Osteocyte (in vitro differentiated cells): Measurements from ENCODE around the gene MAT2B. TPM values are rescaled to one million over a fixed set of nuclear protein-coding genes. Genes with fewer than 3 reads are reported as not detected.

ENCODE experiments used
- DNase-seq: peaks from one replicate; pipeline ENCODE4 v3.0.0; 2021; ENCODE audit warnings: mixed read lengths; ENCODE audit not compliant: unreplicated experiment; ENCODE audit errors: extremely low spot score
- H3K27ac Mint-ChIP-seq: one replicate; pipeline ENCODE4 v1.8.0; 2021; ENCODE audit warnings: mild to moderate bottlenecking, mixed read lengths; ENCODE audit not compliant: unreplicated experiment
- H3K27me3 Mint-ChIP-seq: one replicate; pipeline ENCODE4 v1.8.0; 2021; ENCODE audit warnings: mixed read lengths; ENCODE audit not compliant: unreplicated experiment
- H3K36me3 Mint-ChIP-seq: one replicate; pipeline ENCODE4 v1.8.0; 2021; ENCODE audit warnings: mixed read lengths; ENCODE audit not compliant: unreplicated experiment
- H3K4me1 Mint-ChIP-seq: one replicate; pipeline ENCODE4 v1.8.0; 2021; ENCODE audit warnings: mixed read lengths; ENCODE audit not compliant: unreplicated experiment
- H3K4me3 Mint-ChIP-seq: one replicate; pipeline ENCODE4 v1.8.0; 2021; ENCODE audit warnings: mild to moderate bottlenecking, moderate library complexity, mixed read lengths; ENCODE audit not compliant: unreplicated experiment
- H3K9me3 Mint-ChIP-seq: one replicate; pipeline ENCODE4 v1.8.0; 2021; ENCODE audit warnings: mixed read lengths; ENCODE audit not compliant: unreplicated experiment
- CTCF ChIP-seq: fragments of 200-600 bp; sonication (generic); IDR thresholded peaks from 2 replicates; pipeline ENCODE4 v1.5.0; 2021; ENCODE audit warnings: antibody characterized with exemption, mild to moderate bottlenecking, moderate library complexity
- total RNA-seq: library from RNA; stranded (reverse); gene quantifications from 2 replicates; pipeline ENCODE4 v1.2.1, GENCODE V29; 2021

Gene MAT2B
- total RNA-seq, 1 donor from 2014 or later, result 47.0 TPM

GRCh38 chr5:163540696-163541095, 35.3 kb downstream of the MAT2B start:
- no peak for DNase-seq
- Mint-ChIP-seq H3K27ac (no peak overlapping the region), H3K36me3 (no peaks in the 10 kb centered on the region), H3K4me1 (no peaks in the 10 kb centered on the region), H3K4me3 (no peak overlapping the region), H3K9me3 (no peaks in the 10 kb centered on the region), H3K27me3 (peaks cover 34% of the 10 kb centered on the region)
- TF ChIP-seq CTCF, result no peak

GRCh38 chr5:163542771-163543170, 37.4 kb downstream of the MAT2B start:
- Mint-ChIP-seq H3K9me3 (no peaks in the 10 kb centered on the region), H3K27ac (no peak overlapping the region), H3K27me3 (peaks cover 28% of the 10 kb centered on the region), H3K36me3 (no peaks in the 10 kb centered on the region), H3K4me3 (no peak overlapping the region), H3K4me1 (no peaks in the 10 kb centered on the region)
- no peak for TF ChIP-seq CTCF
- DNase-seq, result no peak

GRCh38 chr5:163544041-163544440, 38.6 kb downstream of the MAT2B start:
- Mint-ChIP-seq H3K4me3 (no peak overlapping the region), H3K4me1 (no peaks in the 10 kb centered on the region), H3K36me3 (no peaks in the 10 kb centered on the region), H3K27ac (no peak overlapping the region), H3K27me3 (peaks cover 30% of the 10 kb centered on the region), H3K9me3 (no peaks in the 10 kb centered on the region)
- no peak for DNase-seq
- TF ChIP-seq CTCF, result no peak

GRCh38 chr5:163544836-163545235, 39.4 kb downstream of the MAT2B start:
- H3K9me3 Mint-ChIP-seq, result no peaks in the 10 kb centered on the region
- H3K4me3 Mint-ChIP-seq, result no peak overlapping the region
- no peak overlapping the region for H3K27ac Mint-ChIP-seq
- H3K36me3 Mint-ChIP-seq, result no peaks in the 10 kb centered on the region
- no peak for DNase-seq
- TF ChIP-seq CTCF, result no peak
- peaks cover 35% of the 10 kb centered on the region for H3K27me3 Mint-ChIP-seq
- no peaks in the 10 kb centered on the region for H3K4me1 Mint-ChIP-seq

GRCh38 chr5:163548649-163549048, 43.2 kb downstream of the MAT2B start:
- H3K27ac Mint-ChIP-seq, result no peak overlapping the region
- no peaks in the 10 kb centered on the region for H3K4me1 Mint-ChIP-seq
- no peak for TF ChIP-seq CTCF
- H3K36me3 Mint-ChIP-seq, result no peaks in the 10 kb centered on the region
- H3K27me3 Mint-ChIP-seq, result peaks cover 43% of the 10 kb centered on the region
- DNase-seq, result no peak
- no peaks in the 10 kb centered on the region for H3K9me3 Mint-ChIP-seq
- no peak overlapping the region for H3K4me3 Mint-ChIP-seq
